SJCRH30 (cell line): ENCODE data around the gene IQSEC2. TPM values are rescaled to one million over a fixed set of nuclear protein-coding genes. Genes with fewer than 3 reads are reported as not detected.
A peak's percentile ranks its signal among the peaks of the same experiment; 100 is the strongest.

ENCODE experiments used
- DNase-seq, 2 experiments: peaks; one replicate each; pipeline ENCODE4 v3.0.0-alpha.2; 2015 to 2020
- H3K27ac ChIP-seq: fragments of 250-450 bp; sonication (Bioruptor Pico); 2 replicates; pipeline ENCODE4 v1.5.1; 2020; ENCODE audit warnings: mild to moderate bottlenecking, moderate library complexity
- H3K27me3 ChIP-seq: fragments of 250-450 bp; sonication (Bioruptor Pico); 2 replicates; pipeline ENCODE4 v1.5.1; 2020; ENCODE audit warnings: mild to moderate bottlenecking, moderate library complexity
- H3K36me3 ChIP-seq: fragments of 250-450 bp; sonication (Bioruptor Pico); 2 replicates; pipeline ENCODE4 v1.5.1; 2020; ENCODE audit warnings: mild to moderate bottlenecking, moderate library complexity
- H3K4me1 ChIP-seq: fragments of 250-450 bp; sonication (Bioruptor Pico); 2 replicates; pipeline ENCODE4 v1.5.1; 2020; ENCODE audit warnings: mild to moderate bottlenecking, moderate library complexity
- H3K4me3 ChIP-seq: fragments of 250-450 bp; sonication (Bioruptor Pico); 2 replicates; pipeline ENCODE4 v1.5.1; 2020; ENCODE audit warnings: mild to moderate bottlenecking, moderate library complexity
- H3K9me3 ChIP-seq: fragments of 250-450 bp; sonication (Bioruptor Pico); replicated peaks from 2 replicates; pipeline ENCODE4 v1.5.1; 2020; ENCODE audit warnings: mild to moderate bottlenecking, moderate library complexity
- total RNA-seq: library from RNA; depleted of rRNA; stranded (reverse); fragments of >200 nt; shearing (Covaris generic); gene quantifications from 2 replicates; pipeline ENCODE4 v1.2.3, GENCODE V29; 2014

The IQSEC2 gene
- total RNA-seq, 1 experiment from 2014 or later: 2.2 TPM

DNA sequence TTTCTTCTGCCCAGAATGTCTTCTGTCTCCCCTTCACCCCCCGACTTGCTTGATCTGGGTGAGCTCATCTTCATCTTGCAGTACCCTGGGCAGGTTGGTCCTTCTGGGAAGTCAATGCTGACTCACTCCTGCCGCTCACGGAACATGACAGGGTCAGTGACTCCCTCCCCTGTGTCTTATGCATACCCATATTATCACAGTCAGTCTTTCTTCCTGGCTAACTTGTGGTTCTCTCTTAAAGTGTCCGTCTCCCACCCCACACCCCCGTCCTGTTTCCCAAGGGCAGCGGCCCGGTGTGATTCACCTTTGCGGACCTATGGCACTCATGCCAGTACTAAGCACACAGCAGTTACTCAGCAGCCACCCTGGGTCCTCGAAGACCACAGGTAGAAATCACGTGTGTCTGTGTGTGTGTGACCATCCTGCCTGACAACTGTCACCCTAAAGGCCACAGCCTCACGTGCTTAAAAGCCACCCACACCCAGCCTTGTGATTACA, 17.7 kb downstream of the IQSEC2 start:
- H3K27ac ChIP-seq: no peak overlapping the region
- H3K36me3 ChIP-seq: no peaks in the 10 kb centered on the region
- H3K4me1 ChIP-seq: no peaks in the 10 kb centered on the region
- no peak for DNase-seq
- no peak overlapping the region for H3K4me3 ChIP-seq
- H3K27me3 ChIP-seq: no peaks in the 10 kb centered on the region
- H3K9me3 ChIP-seq: no peaks in the 10 kb centered on the region

GRCh38 chrX:53262918-53263394, 18.4 kb downstream of the IQSEC2 start:
- H3K9me3 ChIP-seq: no peaks in the 10 kb centered on the region
- H3K36me3 ChIP-seq: no peaks in the 10 kb centered on the region
- H3K27me3 ChIP-seq: no peaks in the 10 kb centered on the region
- no peaks in the 10 kb centered on the region for H3K4me1 ChIP-seq
- H3K4me3 ChIP-seq: no peak overlapping the region
- peak in 1 of 2 experiments; percentile 4 for DNase-seq
- no peak overlapping the region for H3K27ac ChIP-seq

DNA sequence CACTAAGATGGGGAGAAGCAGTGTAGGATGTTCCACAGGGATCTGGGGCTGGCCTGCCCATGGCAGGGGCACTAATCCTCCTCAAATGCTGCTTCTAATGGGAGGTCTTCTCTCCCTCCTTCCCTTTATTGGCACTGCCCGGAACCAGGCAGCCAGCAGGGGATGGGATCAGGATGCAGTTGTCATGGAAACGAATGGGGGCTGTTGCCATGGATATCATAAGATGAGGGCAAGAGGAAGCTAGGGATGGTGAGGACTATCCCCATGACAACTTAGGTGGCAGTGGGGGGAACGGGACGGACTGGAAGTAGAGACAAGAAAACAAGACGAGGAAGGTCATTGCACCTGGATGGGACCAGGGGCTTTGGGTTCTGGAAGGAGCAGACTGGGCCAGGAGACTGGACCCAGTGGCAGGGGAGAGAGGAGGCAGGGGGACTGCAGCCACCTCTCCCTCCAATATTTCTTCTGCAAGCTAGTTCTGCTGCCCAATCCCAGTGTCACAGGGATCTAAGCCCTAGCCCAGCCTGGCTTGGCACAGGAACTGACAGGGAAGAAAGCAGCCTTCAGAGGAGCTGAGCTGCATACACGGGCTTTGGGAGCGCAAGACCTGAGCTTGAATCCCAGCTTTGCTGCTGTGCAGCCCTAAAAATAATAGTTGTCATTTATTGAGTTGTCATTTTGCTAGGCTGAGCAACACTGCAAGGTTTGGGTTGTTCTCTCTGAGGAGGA, 19.0 kb downstream of the IQSEC2 start:
- no peaks in the 10 kb centered on the region for H3K27me3 ChIP-seq
- no peak overlapping the region for H3K4me3 ChIP-seq
- no peaks in the 10 kb centered on the region for H3K4me1 ChIP-seq
- H3K9me3 ChIP-seq: no peaks in the 10 kb centered on the region
- H3K36me3 ChIP-seq: no peaks in the 10 kb centered on the region
- no peak overlapping the region for H3K27ac ChIP-seq
- no peak for DNase-seq

- no peak overlapping the region for H3K27ac ChIP-seq
- no peaks in the 10 kb centered on the region for H3K9me3 ChIP-seq
- H3K4me3 ChIP-seq: no peak overlapping the region
- no peaks in the 10 kb centered on the region for H3K36me3 ChIP-seq
- DNase-seq: no peak
- no peaks in the 10 kb centered on the region for H3K4me1 ChIP-seq
- no peaks in the 10 kb centered on the region for H3K27me3 ChIP-seq
Observed at GRCh38 chrX:53261355-53261972, 19.9 kb downstream of the IQSEC2 start.

GRCh38 chrX:53260836-53261235, 20.5 kb downstream of the IQSEC2 start:
- H3K4me1 ChIP-seq: no peaks in the 10 kb centered on the region
- no peak overlapping the region for H3K4me3 ChIP-seq
- H3K27me3 ChIP-seq: no peaks in the 10 kb centered on the region
- H3K9me3 ChIP-seq: no peaks in the 10 kb centered on the region
- H3K27ac ChIP-seq: no peak overlapping the region
- H3K36me3 ChIP-seq: no peaks in the 10 kb centered on the region
- DNase-seq: no peak

GRCh38 chrX:53257670-53258423, 23.5 kb downstream of the IQSEC2 start:
- Histone ChIP-seq H3K9me3 (no peaks in the 10 kb centered on the region), H3K27me3 (no peaks in the 10 kb centered on the region)
- DNase-seq: no peak

DNA sequence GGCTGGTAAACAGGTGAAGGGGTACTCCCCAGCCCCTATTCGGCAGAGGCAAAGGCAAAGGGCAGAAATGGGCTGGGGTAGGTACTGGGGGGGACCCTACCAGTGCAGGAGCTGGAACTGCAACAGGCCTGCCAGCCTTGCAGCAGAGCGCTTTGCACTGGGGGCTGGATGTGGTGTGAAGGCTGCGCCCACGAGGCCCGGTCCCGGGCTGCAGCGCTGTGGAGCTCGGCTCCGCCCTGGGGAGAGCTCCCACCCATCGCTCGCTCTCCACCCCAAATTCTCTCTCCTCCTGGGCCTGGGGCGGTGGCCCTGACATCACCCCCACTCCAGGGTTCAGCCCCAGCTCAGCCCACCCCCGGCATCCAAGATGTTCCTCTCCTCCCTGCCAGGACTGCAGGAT, 24.2 kb downstream of the IQSEC2 start:
- Histone ChIP-seq H3K9me3 (no peaks in the 10 kb centered on the region), H3K27ac (no peak overlapping the region), H3K4me3 (no peak overlapping the region), H3K27me3 (no peaks in the 10 kb centered on the region), H3K36me3 (no peaks in the 10 kb centered on the region), H3K4me1 (no peaks in the 10 kb centered on the region)
- DNase-seq: no peak

More at GRCh38 chrX:53257670-53258423, 23.5 kb downstream of the IQSEC2 start:
- Histone ChIP-seq H3K4me1 (no peaks in the 10 kb centered on the region), H3K36me3 (no peaks in the 10 kb centered on the region), H3K4me3 (no peak overlapping the region), H3K27ac (no peak overlapping the region)

DNA sequence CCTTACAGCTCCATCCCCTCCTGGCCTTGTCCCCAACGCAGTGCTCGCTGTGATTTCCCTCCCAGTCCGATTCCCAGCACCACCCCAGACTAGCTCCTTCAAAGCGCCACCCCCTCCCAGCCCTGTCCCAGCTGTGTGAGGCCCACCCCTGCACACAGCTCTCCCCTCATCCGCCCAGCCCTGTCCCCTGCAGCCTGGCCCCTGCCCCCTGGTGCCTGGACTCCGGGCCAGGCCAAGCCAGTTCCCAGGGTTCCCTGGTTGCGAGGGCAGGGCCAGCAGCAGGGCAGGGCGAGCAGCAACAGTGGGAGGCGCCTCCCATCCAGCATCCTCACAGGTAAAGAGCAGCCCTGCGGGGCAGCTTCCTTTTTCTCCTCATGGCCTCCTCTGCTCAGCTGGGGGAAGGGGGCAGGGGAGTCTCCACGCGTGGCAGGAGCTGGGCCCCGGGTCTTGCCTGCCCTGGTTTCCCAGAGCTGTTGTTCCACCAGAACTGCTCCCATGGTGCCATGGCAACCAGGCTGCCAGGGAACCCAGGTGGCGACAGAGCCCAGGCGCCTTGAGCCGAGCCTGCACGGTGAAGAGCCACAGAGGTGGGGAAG, 24.8 kb downstream of the IQSEC2 start:
- H3K27me3 ChIP-seq: no peaks in the 10 kb centered on the region
- H3K4me1 ChIP-seq: no peaks in the 10 kb centered on the region
- H3K36me3 ChIP-seq: no peaks in the 10 kb centered on the region

GRCh38 chrX:53255738-53256191, 25.6 kb downstream of the IQSEC2 start:
- no peaks in the 10 kb centered on the region for H3K9me3 ChIP-seq
- no peaks in the 10 kb centered on the region for H3K27me3 ChIP-seq
- no peak overlapping the region for H3K27ac ChIP-seq
- no peak for DNase-seq
- H3K4me3 ChIP-seq: no peak overlapping the region
- no peaks in the 10 kb centered on the region for H3K4me1 ChIP-seq
- H3K36me3 ChIP-seq: no peaks in the 10 kb centered on the region

More for the DNA sequence above, 24.8 kb downstream of the IQSEC2 start:
- no peak for DNase-seq
- Histone ChIP-seq H3K4me3 (no peak overlapping the region), H3K9me3 (no peaks in the 10 kb centered on the region), H3K27ac (no peak overlapping the region)

- Histone ChIP-seq H3K9me3 (no peaks in the 10 kb centered on the region), H3K4me3 (no peak overlapping the region), H3K27ac (no peak overlapping the region), H3K27me3 (no peaks in the 10 kb centered on the region), H3K36me3 (no peaks in the 10 kb centered on the region), H3K4me1 (no peaks in the 10 kb centered on the region)
- DNase-seq: no peak
Observed at GRCh38 chrX:53254570-53255461, 26.6 kb downstream of the IQSEC2 start.

GRCh38 chrX:53253293-53254020, 27.9 kb downstream of the IQSEC2 start:
- Histone ChIP-seq H3K27me3 (no peaks in the 10 kb centered on the region), H3K36me3 (no peaks in the 10 kb centered on the region), H3K27ac (no peak overlapping the region), H3K4me1 (no peaks in the 10 kb centered on the region), H3K4me3 (no peak overlapping the region), H3K9me3 (no peaks in the 10 kb centered on the region)
- no peak for DNase-seq

- no peak for DNase-seq
- Histone ChIP-seq H3K4me1 (no peaks in the 10 kb centered on the region), H3K9me3 (no peaks in the 10 kb centered on the region), H3K27ac (no peak overlapping the region), H3K36me3 (no peaks in the 10 kb centered on the region), H3K27me3 (no peaks in the 10 kb centered on the region), H3K4me3 (no peak overlapping the region)
Observed at GRCh38 chrX:53251307-53251706, 30.1 kb downstream of the IQSEC2 start.

DNA sequence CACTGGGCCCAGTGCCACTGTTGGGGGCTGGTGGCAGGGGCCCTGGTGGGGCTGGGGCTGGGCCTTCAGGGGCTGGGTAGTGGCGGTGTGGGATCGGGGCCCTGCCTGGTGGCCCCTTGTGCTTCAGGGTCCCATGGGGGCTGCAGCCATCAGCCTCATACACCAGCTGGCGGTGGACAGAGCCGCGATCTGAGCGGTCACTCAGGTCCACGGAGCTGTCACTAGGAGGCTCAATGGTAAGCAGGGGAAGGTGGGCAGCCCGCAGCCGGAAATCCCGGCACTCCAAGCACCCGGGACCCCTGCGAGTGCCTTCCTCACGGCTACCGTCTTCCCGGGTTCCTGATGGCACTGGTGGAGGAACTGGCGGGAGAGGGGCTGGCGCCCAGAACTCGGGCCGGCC, 30.8 kb downstream of the IQSEC2 start:
- H3K36me3 ChIP-seq: no peaks in the 10 kb centered on the region
- no peaks in the 10 kb centered on the region for H3K27me3 ChIP-seq
- H3K4me3 ChIP-seq: no peak overlapping the region
- H3K27ac ChIP-seq: no peak overlapping the region
- H3K4me1 ChIP-seq: no peaks in the 10 kb centered on the region
- DNase-seq: no peak
- no peaks in the 10 kb centered on the region for H3K9me3 ChIP-seq
